ENCODE data around the gene CNBP. TPM values are rescaled to one million over a fixed set of nuclear protein-coding genes. Genes with fewer than 3 reads are reported as not detected.
A peak's percentile ranks its signal among the peaks of the same experiment; 100 is the strongest.
"Not testable (repeated sequence)": the region's sequence is repeated elsewhere in the genome, so short reads cannot be mapped to it uniquely, and the experiment has no call there.

CNBP gene
- total RNA-seq, 5 donors from 2014 or later (not counting 1 experiment from before 2014, with no cell fraction given) = 280 to 382 (median 356) TPM

- no peaks in the 10 kb centered on the region for H3K9me3 ChIP-seq
- CTCF ChIA-PET = interaction anchor here (0.5 to 0.7 kb wide), 5 partner anchors 11 to 248 kb away, joined by 3 to 10 read pairs (median 5); no protein-coding TSS in a partner anchor
- H3K4me1 Mint-ChIP-seq = peaks cover 17 to 36% (median 33%) of the 10 kb centered on the region in 3 donors
- no peak overlapping the region for H3K4me3 ChIP-seq (ENCODE audit: control insufficient read depth in 1 of 2, extremely low read depth in 1 of 2, low read length in 1 of 2)
- no peaks in the 10 kb centered on the region for H3K27me3 Mint-ChIP-seq
- no peaks in the 10 kb centered on the region for H3K36me3 ChIP-seq (ENCODE audit: control insufficient read depth in 2 of 2, extremely low read depth in 1 of 2, insufficient read depth in 1 of 2, low read length in 1 of 2)
- peaks cover 0 to 5% of the 10 kb centered on the region in 2 experiments for H3K27me3 ChIP-seq (replicated peaks in 1 of 2; ENCODE audit: control insufficient read depth in 2 of 2, extremely low read depth in 1 of 2, insufficient read depth in 2 of 2, low read length in 1 of 2)
- peak in 3 of 35 experiments; percentile 6 to 22 (median 15) for DNase-seq
- peaks cover 8 to 18% of the 10 kb centered on the region in 2 experiments for H3K4me1 ChIP-seq (ENCODE audit: control insufficient read depth in 1 of 2, extremely low read depth in 1 of 2, insufficient read depth in 2 of 2, low read length in 2 of 2)
- POLR2A ChIA-PET = interaction anchor here (0.5 to 0.8 kb wide), 5 partner anchors 12 to 200 kb away, joined by 4 to 9 read pairs (median 5); a partner anchor contains a TSS
- 24% methylated on average over 5 of the region's 9 CpGs for WGBS (ENCODE audit: insufficient coverage)
- peak overlapping the region in 1 of 3 donors; percentile 64 for H3K4me3 Mint-ChIP-seq
- peak overlapping the region; percentile 87 to 89 for H3K27ac Mint-ChIP-seq
- H3K9me3 Mint-ChIP-seq = no peaks in the 10 kb centered on the region
- H3K27ac ChIP-seq (ENCODE audit: low read length) = no peak overlapping the region
- ATAC-seq (replicated peaks in 1 of 4) = peak in 2 of 4 experiments; percentile 43 to 44
- H3K36me3 Mint-ChIP-seq = no peaks in the 10 kb centered on the region
These were observed 41.3 kb upstream of the CNBP start for GRCh38 chr3:129224984-129225393.

DNA sequence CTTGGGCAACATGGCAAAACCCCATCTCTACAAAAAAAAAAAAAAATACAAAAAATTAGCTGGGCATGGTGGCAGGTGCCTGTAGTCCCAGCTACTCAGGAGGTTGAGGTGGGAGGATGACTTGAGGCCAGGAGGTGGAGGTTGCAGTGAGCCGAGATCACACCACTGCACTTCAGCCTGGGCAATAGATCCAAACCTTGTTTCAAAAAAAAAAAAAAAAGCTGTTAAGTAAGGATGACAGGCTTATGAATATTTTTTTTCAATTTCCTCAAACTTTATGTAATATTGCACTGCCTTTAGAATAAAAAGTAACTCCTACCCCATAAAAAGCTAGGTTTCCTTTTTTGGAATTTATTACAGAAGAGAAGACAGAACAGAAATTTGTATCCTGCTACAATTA lies 40.7 kb upstream of the CNBP start:
- not testable (repeated sequence) for H3K27ac ChIP-seq (ENCODE audit: low read length); H3K9me3 Mint-ChIP-seq; ATAC-seq (replicated peaks in 1 of 4)

DNA sequence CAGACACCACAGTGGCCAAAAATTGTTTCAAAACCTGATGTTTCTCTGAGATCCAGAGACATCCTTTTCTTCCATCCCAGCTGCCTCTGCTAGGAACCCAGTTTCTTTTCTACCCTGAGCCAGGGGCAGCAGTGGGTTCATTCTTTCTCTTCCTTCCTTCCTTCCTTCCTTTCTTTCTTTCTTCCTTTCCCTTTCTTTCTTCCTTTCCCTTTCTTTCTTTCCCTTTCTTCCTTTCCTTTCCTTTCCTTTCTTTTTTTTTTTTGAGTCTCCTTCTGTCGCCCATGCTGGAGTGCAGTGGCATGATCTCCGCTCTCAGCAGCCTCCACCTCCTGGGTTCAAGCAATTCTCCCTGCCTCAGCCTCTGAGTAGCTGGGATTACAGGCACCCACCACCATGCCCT lies 35.0 kb upstream of the CNBP start:
- Histone ChIP-seq H3K4me1 (ENCODE audit: control insufficient read depth in 1 of 2, extremely low read depth in 1 of 2, insufficient read depth in 2 of 2, low read length in 2 of 2) (no peaks in the 10 kb centered on the region), H3K27ac (ENCODE audit: low read length) (no peak overlapping the region), H3K4me3 (ENCODE audit: control insufficient read depth in 1 of 2, extremely low read depth in 1 of 2, low read length in 1 of 2) (no peak overlapping the region), H3K27me3 (replicated peaks in 1 of 2; ENCODE audit: control insufficient read depth in 2 of 2, extremely low read depth in 1 of 2, insufficient read depth in 2 of 2, low read length in 1 of 2) (peaks cover 0 to 4% of the 10 kb centered on the region in 2 experiments), H3K9me3 (no peaks in the 10 kb centered on the region), H3K36me3 (ENCODE audit: control insufficient read depth in 2 of 2, extremely low read depth in 1 of 2, insufficient read depth in 1 of 2, low read length in 1 of 2) (no peaks in the 10 kb centered on the region)
- ATAC-seq (replicated peaks in 1 of 4) (no peak), DNase-seq (no peak)
- H3K4me3 Mint-ChIP-seq = no peak overlapping the region
- ChIA-PET CTCF (interaction anchor here in 1 of 2 donors (0.8 kb wide), 1 partner anchor 43 kb away, joined by 8 read pairs; no protein-coding TSS in a partner anchor), POLR2A (no interaction called here)
- no peaks in the 10 kb centered on the region for H3K9me3 Mint-ChIP-seq
- no peaks in the 10 kb centered on the region for H3K27me3 Mint-ChIP-seq
- WGBS (ENCODE audit: insufficient coverage) = no CpG with 5 or more reads among the region's 2 CpGs
- H3K4me1 Mint-ChIP-seq = no peaks in the 10 kb centered on the region
- H3K27ac Mint-ChIP-seq = no peak overlapping the region
- no peaks in the 10 kb centered on the region for H3K36me3 Mint-ChIP-seq

More for the DNA sequence above, 40.7 kb upstream of the CNBP start:
- CTCF ChIA-PET = interaction anchor here (0.5 to 0.7 kb wide), 7 partner anchors 10 to 248 kb away, joined by 3 to 10 read pairs (median 5); no protein-coding TSS in a partner anchor
- H3K4me3 Mint-ChIP-seq; H3K4me3 ChIP-seq (ENCODE audit: control insufficient read depth in 1 of 2, extremely low read depth in 1 of 2, low read length in 1 of 2); H3K27me3 ChIP-seq (replicated peaks in 1 of 2; ENCODE audit: control insufficient read depth in 2 of 2, extremely low read depth in 1 of 2, insufficient read depth in 2 of 2, low read length in 1 of 2); H3K27me3 Mint-ChIP-seq; DNase-seq; H3K9me3 ChIP-seq; H3K36me3 Mint-ChIP-seq; H3K36me3 ChIP-seq (ENCODE audit: control insufficient read depth in 2 of 2, extremely low read depth in 1 of 2, insufficient read depth in 1 of 2, low read length in 1 of 2): not testable (repeated sequence)
- Mint-ChIP-seq H3K4me1 (peaks cover 17 to 30% (median 30%) of the 10 kb centered on the region in 3 donors), H3K27ac (peak overlapping the region in 1 of 2 donors; percentile 89)
- POLR2A ChIA-PET = interaction anchor here (0.5 to 0.8 kb wide), 6 partner anchors 12 to 199 kb away, joined by 4 to 9 read pairs (median 4); a partner anchor contains a TSS
- peaks cover 8 to 18% of the 10 kb centered on the region in 2 experiments for H3K4me1 ChIP-seq (ENCODE audit: control insufficient read depth in 1 of 2, extremely low read depth in 1 of 2, insufficient read depth in 2 of 2, low read length in 2 of 2)
- no CpG with 5 or more reads among the region's 1 CpG for WGBS (ENCODE audit: insufficient coverage)

DNA sequence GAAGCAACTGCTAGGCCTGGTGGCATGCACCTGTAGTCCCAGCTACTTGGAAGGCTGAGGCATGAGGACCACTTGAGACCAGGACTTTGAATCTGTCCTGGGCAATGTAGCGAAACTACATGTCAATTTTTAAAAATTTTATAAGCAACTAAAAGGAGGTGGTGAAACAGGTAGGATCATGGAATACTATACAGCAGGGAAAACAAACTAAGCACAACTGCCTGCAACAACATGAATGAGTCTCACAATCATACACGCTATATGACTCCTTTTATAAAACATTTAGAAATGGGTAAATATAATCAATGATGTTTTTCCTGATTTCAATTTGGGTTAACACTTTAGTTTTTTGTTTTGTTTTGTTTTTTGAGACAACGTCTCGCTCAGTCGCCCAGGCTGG lies 29.5 kb upstream of the CNBP start:
- no peak overlapping the region for H3K4me3 Mint-ChIP-seq
- WGBS (ENCODE audit: insufficient coverage) = 100% methylated on average over 3 of the region's 5 CpGs
- peaks cover 0 to 5% of the 10 kb centered on the region in 2 experiments for H3K27me3 ChIP-seq (replicated peaks in 1 of 2; ENCODE audit: control insufficient read depth in 2 of 2, extremely low read depth in 1 of 2, insufficient read depth in 2 of 2, low read length in 1 of 2)

GRCh38 chr3:129211772-129212171 lies 28.1 kb upstream of the CNBP start:
- Mint-ChIP-seq H3K9me3 (no peaks in the 10 kb centered on the region), H3K27me3 (peaks cover 0 to 6% of the 10 kb centered on the region in 2 donors), H3K4me1 (no peaks in the 10 kb centered on the region), H3K36me3 (no peaks in the 10 kb centered on the region), H3K27ac (no peak overlapping the region), H3K4me3 (no peak overlapping the region)
- DNase-seq (no peak), ATAC-seq (replicated peaks in 1 of 4) (no peak)
- no peak overlapping the region for H3K27ac ChIP-seq (ENCODE audit: low read length)
- no peaks in the 10 kb centered on the region for H3K36me3 ChIP-seq (ENCODE audit: control insufficient read depth in 2 of 2, extremely low read depth in 1 of 2, insufficient read depth in 1 of 2, low read length in 1 of 2)
- no peak overlapping the region for H3K4me3 ChIP-seq (ENCODE audit: control insufficient read depth in 1 of 2, extremely low read depth in 1 of 2, low read length in 1 of 2)
- WGBS (ENCODE audit: insufficient coverage) = 85% methylated on average over 5 of the region's 6 CpGs
- H3K27me3 ChIP-seq (replicated peaks in 1 of 2; ENCODE audit: control insufficient read depth in 2 of 2, extremely low read depth in 1 of 2, insufficient read depth in 2 of 2, low read length in 1 of 2) = peaks cover 0 to 7% of the 10 kb centered on the region in 2 experiments
- ChIA-PET CTCF (no interaction called here), POLR2A (no interaction called here)
- H3K4me1 ChIP-seq (ENCODE audit: control insufficient read depth in 1 of 2, extremely low read depth in 1 of 2, insufficient read depth in 2 of 2, low read length in 2 of 2) = no peaks in the 10 kb centered on the region
- no peaks in the 10 kb centered on the region for H3K9me3 ChIP-seq

More for the DNA sequence above, 29.5 kb upstream of the CNBP start:
- ATAC-seq (replicated peaks in 1 of 4) (no peak), DNase-seq (no peak)
- H3K27ac Mint-ChIP-seq = no peak overlapping the region
- H3K4me3 ChIP-seq (ENCODE audit: control insufficient read depth in 1 of 2, extremely low read depth in 1 of 2, low read length in 1 of 2) = no peak overlapping the region
- H3K9me3 ChIP-seq = no peaks in the 10 kb centered on the region
- peaks cover 0 to 6% of the 10 kb centered on the region in 2 donors for H3K27me3 Mint-ChIP-seq
- ChIA-PET POLR2A (interaction anchor here in 1 of 2 donors (0.6 kb wide), 1 partner anchor 33 kb away, joined by 5 read pairs; no protein-coding TSS in a partner anchor), CTCF (no interaction called here)
- H3K4me1 ChIP-seq (ENCODE audit: control insufficient read depth in 1 of 2, extremely low read depth in 1 of 2, insufficient read depth in 2 of 2, low read length in 2 of 2) = no peaks in the 10 kb centered on the region
- no peaks in the 10 kb centered on the region for H3K4me1 Mint-ChIP-seq
- H3K36me3 ChIP-seq (ENCODE audit: control insufficient read depth in 2 of 2, extremely low read depth in 1 of 2, insufficient read depth in 1 of 2, low read length in 1 of 2) = no peaks in the 10 kb centered on the region
- H3K9me3 Mint-ChIP-seq = no peaks in the 10 kb centered on the region
- H3K27ac ChIP-seq (ENCODE audit: low read length) = no peak overlapping the region
- no peaks in the 10 kb centered on the region for H3K36me3 Mint-ChIP-seq

- no peak overlapping the region for H3K27ac ChIP-seq (ENCODE audit: low read length)
- ATAC-seq (replicated peaks in 1 of 4) (no peak), DNase-seq (no peak)
- no peaks in the 10 kb centered on the region for H3K36me3 ChIP-seq (ENCODE audit: control insufficient read depth in 2 of 2, extremely low read depth in 1 of 2, insufficient read depth in 1 of 2, low read length in 1 of 2)
- Mint-ChIP-seq H3K36me3 (no peaks in the 10 kb centered on the region), H3K4me1 (no peaks in the 10 kb centered on the region), H3K9me3 (no peaks in the 10 kb centered on the region), H3K4me3 (no peak overlapping the region), H3K27me3 (peaks cover 0 to 6% of the 10 kb centered on the region in 2 donors), H3K27ac (no peak overlapping the region)
- H3K4me3 ChIP-seq (ENCODE audit: control insufficient read depth in 1 of 2, extremely low read depth in 1 of 2, low read length in 1 of 2) = no peak overlapping the region
- ChIA-PET POLR2A (no interaction called here), CTCF (no interaction called here)
- H3K27me3 ChIP-seq (replicated peaks in 1 of 2; ENCODE audit: control insufficient read depth in 2 of 2, extremely low read depth in 1 of 2, insufficient read depth in 2 of 2, low read length in 1 of 2) = peaks cover 0 to 7% of the 10 kb centered on the region in 2 experiments
- no peaks in the 10 kb centered on the region for H3K9me3 ChIP-seq
- H3K4me1 ChIP-seq (ENCODE audit: control insufficient read depth in 1 of 2, extremely low read depth in 1 of 2, insufficient read depth in 2 of 2, low read length in 2 of 2) = no peaks in the 10 kb centered on the region
- 83% methylated on average over 1 of the region's 1 CpG for WGBS (ENCODE audit: insufficient coverage)
These were observed 27.6 kb upstream of the CNBP start for GRCh38 chr3:129211345-129211744.
